OCI-LY7 (cell line): ENCODE results near the gene RCE1. TPM values are rescaled to one million over a fixed set of nuclear protein-coding genes. Genes with fewer than 3 reads are reported as not detected.

Experiments used
- BruUV-seq: library from RNA; stranded (reverse); fragments of 400-500 nt; replicated peaks from 2 replicates; lab custom pipeline; 2021; lab: Mats Ljungman, UMichigan
- CTCF ChIA-PET: fragments of 300-600 bp; sonication (Branson Sonifier 250); formaldehyde crosslinking; loops from one replicate; lab custom pipeline; 2022; ENCODE audit warnings: antibody characterized with exemption; ENCODE audit not compliant: unreplicated experiment; lab: Charles Lee
- POLR2A ChIA-PET: fragments of 300-600 bp; sonication (Branson Sonifier 250); formaldehyde crosslinking; loops from one replicate; lab custom pipeline; 2022; ENCODE audit warnings: antibody characterized with exemption; lab: Charles Lee
- DNase-seq: peaks from one replicate; pipeline ENCODE4 v3.0.0-alpha.2; 2015; ENCODE audit warnings: low spot score
- H2AFZ ChIP-seq: fragments of 200-600 bp; sonication (generic), shearing (Covaris generic); 2 replicates; pipeline ENCODE4 v1.6.1; 2014; ENCODE audit warnings: mild to moderate bottlenecking, antibody characterized with exemption, low read length, moderate library complexity
- H3K27ac ChIP-seq: fragments of 200-600 bp; sonication (generic); 2 replicates; pipeline ENCODE4 v1.5.1; 2014; ENCODE audit warnings: mixed run types, low read depth, mild to moderate bottlenecking, moderate library complexity, low read length, inconsistent platforms; ENCODE audit not compliant: poor library complexity, severe bottlenecking
- H3K36me3 ChIP-seq: fragments of 200-600 bp; sonication (generic); 2 replicates; pipeline ENCODE4 v1.6.1; 2014; ENCODE audit warnings: mild to moderate bottlenecking, antibody characterized with exemption, low read length, moderate library complexity, mixed read lengths; ENCODE audit not compliant: insufficient read depth
- H3K4me1 ChIP-seq: fragments of 200-600 bp; sonication (generic); 2 replicates; pipeline ENCODE4 v1.5.1; 2014; ENCODE audit warnings: mild to moderate bottlenecking, low read length; ENCODE audit not compliant: insufficient read depth, poor library complexity, severe bottlenecking
- H3K4me2 ChIP-seq: fragments of 200-600 bp; sonication (generic); 2 replicates; pipeline ENCODE4 v1.6.1; 2014; ENCODE audit warnings: mild to moderate bottlenecking, low read length
- H3K4me3 ChIP-seq: fragments of 200-600 bp; sonication (generic); 2 replicates; pipeline ENCODE4 v1.5.1; 2014; ENCODE audit warnings: mild to moderate bottlenecking, low read depth, low read length; ENCODE audit not compliant: poor library complexity, severe bottlenecking
- H3K79me2 ChIP-seq: fragments of 200-600 bp; sonication (generic); 2 replicates; pipeline ENCODE4 v1.6.1; 2016; ENCODE audit warnings: low read depth, mild to moderate bottlenecking, low read length, moderate library complexity, mixed read lengths; ENCODE audit not compliant: insufficient read depth
- H3K9me2 ChIP-seq: fragments of 200-600 bp; sonication (generic); 2 replicates; pipeline ENCODE4 v1.6.1; 2016; ENCODE audit warnings: mild to moderate bottlenecking, low read length, mixed read lengths; ENCODE audit not compliant: insufficient read depth
- H3K9me3 ChIP-seq: fragments of 200-600 bp; sonication (generic); 2 replicates; pipeline ENCODE4 v1.6.1; 2014; ENCODE audit warnings: mild to moderate bottlenecking, mixed run types, low read length, mixed read lengths
- H4K20me1 ChIP-seq: fragments of 200-600 bp; sonication (generic); 2 replicates; pipeline ENCODE4 v1.6.1; 2014; ENCODE audit warnings: mild to moderate bottlenecking, antibody characterized with exemption, low read length, moderate library complexity, mixed read lengths; ENCODE audit not compliant: insufficient read depth
- CTCF ChIP-seq: fragments of 200-600 bp; sonication (generic); conservative IDR thresholded peaks from 2 replicates; pipeline ENCODE4 v1.5.1; 2014; ENCODE audit warnings: mild to moderate bottlenecking, antibody characterized with exemption, low read length, moderate library complexity, mixed read lengths
- EZH2phosphoT487 ChIP-seq: fragments of 200-600 bp; sonication (generic); IDR thresholded peaks from 2 replicates; pipeline ENCODE4 v1.6.1; 2018; ENCODE audit warnings: low read depth, borderline replicate concordance, mild to moderate bottlenecking, mixed run types, antibody characterized with exemption, low read length, moderate library complexity, mixed read lengths
- intact Hi-C: fragments of 100-400 bp; cut with micrococcal nuclease; formaldehyde crosslinking; loops from one replicate; pipeline ENCODE4 v1.10.0; 2022; ENCODE audit not compliant: unreplicated experiment
- total RNA-seq, 2 experiments: library from RNA; depleted of rRNA in 1 of 2; stranded (reverse); fragments of >200 nt in 1 of 2; shearing (Covaris generic) in 1 of 2; gene quantifications; 2 replicates each; pipeline ENCODE4 v1.2.3, GENCODE V29; 2014 to 2022

The RCE1 gene
- total RNA-seq, 2 experiments from 2014 or later, result 34.9 to 62.9 TPM

- ChIA-PET CTCF (no interaction called here), POLR2A (no interaction called here)
- no peak for DNase-seq
- H3K27ac ChIP-seq, result no peak overlapping the region
- peaks cover 24% of the 10 kb centered on the region for H3K4me1 ChIP-seq
- peaks cover 33% of the 10 kb centered on the region; the same call in 1 of the 2 replicates for H3K36me3 ChIP-seq
- no peak overlapping the region for H3K4me3 ChIP-seq
- intact Hi-C loops, result no loop called here
- H3K9me3 ChIP-seq, result no peaks in the 10 kb centered on the region
- no peaks in the 10 kb centered on the region for H3K9me2 ChIP-seq
- H4K20me1 ChIP-seq, result peaks cover 7% of the 10 kb centered on the region
- TF ChIP-seq EZH2phosphoT487 (no peak), CTCF (no peak)
- H2AFZ ChIP-seq, result no peak overlapping the region
- no peak overlapping the region for H3K4me2 ChIP-seq
- BruUV-seq, result no TSS peak
- H3K79me2 ChIP-seq, result peaks cover 17% of the 10 kb centered on the region
Observed at GRCh38 chr11:66847461-66848232, 4.4 kb downstream of the RCE1 start.

GRCh38 chr11:66848671-66849500 lies 5.6 kb downstream of the RCE1 start:
- H4K20me1 ChIP-seq, result peaks cover 6% of the 10 kb centered on the region
- ChIA-PET CTCF (no interaction called here), POLR2A (no interaction called here)
- peaks cover 24% of the 10 kb centered on the region for H3K4me1 ChIP-seq
- TF ChIP-seq EZH2phosphoT487 (no peak), CTCF (no peak)
- H3K4me3 ChIP-seq, result no peak overlapping the region
- no peaks in the 10 kb centered on the region for H3K9me3 ChIP-seq
- H3K4me2 ChIP-seq, result no peak overlapping the region
- peaks cover 11% of the 10 kb centered on the region for H3K79me2 ChIP-seq
- no TSS peak for BruUV-seq
- H2AFZ ChIP-seq, result no peak overlapping the region
- no peaks in the 10 kb centered on the region for H3K9me2 ChIP-seq
- H3K36me3 ChIP-seq, result peaks cover 33% of the 10 kb centered on the region; the same call in 1 of the 2 replicates
- no peak overlapping the region for H3K27ac ChIP-seq
- no peak for DNase-seq
- intact Hi-C loops, result no loop called here
